HEK293 (cell line): ENCODE data around the gene ZNF70.

ENCODE experiments used
- CTCF ChIA-PET: fragments of 350-600 bp; formaldehyde crosslinking; extraction: SDS; loops from one replicate; lab custom pipeline; 2021; ENCODE audit warnings: antibody characterized with exemption; lab: Yijun Ruan, JAX
- POLR2A ChIA-PET: fragments of 300-600 bp; formaldehyde crosslinking; extraction: SDS; loops from one replicate; lab custom pipeline; 2020; ENCODE audit warnings: antibody characterized with exemption, inconsistent platforms; lab: Yijun Ruan, JAX
- H3K27ac ChIP-seq: fragments of 200-500 bp; sonication (Bioruptor generic); 2 replicates; pipeline ENCODE4 v1.5.1; 2014; ENCODE audit warnings: low read depth, low read length, control low read depth, inconsistent platforms; ENCODE audit errors: extremely low read depth
- H3K36me3 ChIP-seq, 2 experiments: fragments of 200-500 bp in 1 of 2; sonication (Bioruptor generic) in 1 of 2; 1 replicate in 1 of 2; 2 replicates in 1 of 2; pipeline ENCODE4 v1.5.1; 2014 to 2017; ENCODE audit warnings: inconsistent platforms in 2 of 2, low read length in 2 of 2; ENCODE audit not compliant: control insufficient read depth in 2 of 2, insufficient read depth in 1 of 2
- H3K4me1 ChIP-seq: fragments of 200-500 bp; sonication (Bioruptor generic); 2 replicates; pipeline ENCODE4 v1.5.1; 2014; ENCODE audit warnings: mild to moderate bottlenecking, low read length, inconsistent platforms; ENCODE audit not compliant: control insufficient read depth, insufficient read depth
- H3K4me3 ChIP-seq: 2 replicates; pipeline ENCODE4 v1.5.1; 2011; ENCODE audit warnings: low read depth, mild to moderate bottlenecking, control low read depth, low read length, moderate library complexity
- H3K9me3 ChIP-seq: fragments of 200-500 bp; sonication (Bioruptor generic); 2 replicates; pipeline ENCODE4 v1.5.1; 2014; ENCODE audit warnings: low read depth, low read length, inconsistent platforms; ENCODE audit not compliant: control insufficient read depth, insufficient read depth
- GLI4 ChIP-seq: fragments of 450-650 bp; formaldehyde crosslinking; IDR thresholded peaks from 2 replicates; pipeline ENCODE4 v1.5.1; 2016; ENCODE audit warnings: missing biosample characterization, missing genetic modification characterization
- PRDM6 ChIP-seq: fragments of 450-650 bp; formaldehyde crosslinking; IDR thresholded peaks from 2 replicates; pipeline ENCODE4 v1.5.1; 2017; ENCODE audit warnings: missing biosample characterization, missing genetic modification characterization
- TSHZ1 ChIP-seq: fragments of 450-650 bp; formaldehyde crosslinking; IDR thresholded peaks from 2 replicates; pipeline ENCODE4 v1.5.1; 2016; ENCODE audit warnings: missing biosample characterization, missing genetic modification characterization, borderline replicate concordance
- ZEB2 ChIP-seq: fragments of 450-650 bp; formaldehyde crosslinking; IDR thresholded peaks from 2 replicates; pipeline ENCODE4 v1.5.1; 2016; ENCODE audit warnings: missing biosample characterization, missing genetic modification characterization
- ZFP3 ChIP-seq: fragments of 450-650 bp; formaldehyde crosslinking; IDR thresholded peaks from 2 replicates; pipeline ENCODE4 v1.5.1; 2016; ENCODE audit warnings: low read depth, missing biosample characterization, missing genetic modification characterization
- ZFP37 ChIP-seq: fragments of 450-650 bp; formaldehyde crosslinking; IDR thresholded peaks from 2 replicates; pipeline ENCODE4 v1.5.1; 2016; ENCODE audit warnings: missing biosample characterization, missing genetic modification characterization
- ZNF335 ChIP-seq: fragments of 450-650 bp; formaldehyde crosslinking; conservative IDR thresholded peaks from 2 replicates; pipeline ENCODE4 v1.5.1; 2016; ENCODE audit warnings: missing biosample characterization, missing genetic modification characterization
- ZNF350 ChIP-seq: fragments of 450-650 bp; formaldehyde crosslinking; IDR thresholded peaks from 2 replicates; pipeline ENCODE4 v1.5.0; 2017; ENCODE audit warnings: missing biosample characterization, mild to moderate bottlenecking, missing genetic modification characterization
- ZNF354C ChIP-seq: fragments of 450-650 bp; formaldehyde crosslinking; IDR thresholded peaks from 2 replicates; pipeline ENCODE4 v1.5.1; 2016; ENCODE audit warnings: missing biosample characterization, missing genetic modification characterization, low read depth, borderline replicate concordance
- ZNF488 ChIP-seq: fragments of 450-650 bp; formaldehyde crosslinking; IDR thresholded peaks from 2 replicates; pipeline ENCODE4 v1.5.1; 2016; ENCODE audit warnings: missing biosample characterization, missing genetic modification characterization
- ZNF530 ChIP-seq: fragments of 450-650 bp; formaldehyde crosslinking; IDR thresholded peaks from 2 replicates; pipeline ENCODE4 v1.5.1; 2016; ENCODE audit warnings: low read depth, missing biosample characterization, missing genetic modification characterization
- ZNF558 ChIP-seq: fragments of 450-650 bp; formaldehyde crosslinking; IDR thresholded peaks from 2 replicates; pipeline ENCODE4 v1.5.1; 2016; ENCODE audit warnings: missing biosample characterization, missing genetic modification characterization
- ZNF670 ChIP-seq: fragments of 450-650 bp; formaldehyde crosslinking; IDR thresholded peaks from 2 replicates; pipeline ENCODE4 v1.5.1; 2016; ENCODE audit warnings: missing biosample characterization, missing genetic modification characterization, low read depth
- ZSCAN23 ChIP-seq: fragments of 450-650 bp; formaldehyde crosslinking; IDR thresholded peaks from 2 replicates; pipeline ENCODE4 v1.5.1; 2016; ENCODE audit warnings: missing biosample characterization, missing genetic modification characterization
- TF ChIP-seq, protein P1 (sequence below): fragments of 450-650 bp; formaldehyde crosslinking; IDR thresholded peaks from 2 replicates; pipeline ENCODE4 v1.5.1; 2016; ENCODE audit warnings: missing biosample characterization, missing genetic modification characterization

The ZNF70 gene

DNA sequence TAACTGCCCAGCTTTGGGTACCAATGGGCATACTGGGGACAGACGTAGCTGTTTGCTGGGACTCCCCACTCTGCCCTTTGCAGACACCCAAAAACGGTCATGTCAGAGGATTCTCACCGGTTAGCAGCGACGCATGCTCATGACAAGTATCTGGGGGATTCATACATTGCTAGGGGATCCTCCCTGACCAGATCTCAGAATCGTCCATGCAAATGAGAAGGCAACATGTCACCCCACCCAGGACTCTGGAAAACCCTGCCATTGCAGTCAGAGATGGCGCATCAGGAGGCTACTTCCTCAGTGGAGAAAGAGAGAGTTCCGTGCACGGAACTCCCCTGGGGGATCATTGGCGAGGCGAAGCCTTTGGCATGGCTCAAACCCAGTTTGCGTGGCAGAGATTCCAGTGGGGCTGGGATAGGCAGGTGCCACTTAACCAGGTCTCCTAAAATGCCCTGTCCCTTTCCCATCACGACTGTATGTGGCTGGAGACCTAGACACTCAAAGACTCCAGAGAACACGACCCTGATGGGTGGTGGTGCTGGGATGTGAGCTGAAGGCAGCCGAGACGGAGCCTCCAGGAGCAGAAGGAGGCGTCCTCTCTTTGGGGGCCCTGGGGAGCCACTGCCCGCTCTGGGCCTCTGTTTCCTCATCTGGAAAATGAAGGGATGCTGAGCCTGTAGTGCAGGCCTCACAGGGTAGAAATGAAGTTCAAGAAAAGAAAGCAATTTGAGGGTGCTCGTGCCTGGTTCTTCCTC lies 55.2 kb downstream of the ZNF70 start:
- TF ChIP-seq ZNF558 (tag by site-specific recombination): no peak
- no peak for TF ChIP-seq PRDM6
- TF ChIP-seq TSHZ1: no peak
- TF ChIP-seq GLI4 (tag by site-specific recombination): no peak
- no peak for TF ChIP-seq ZNF335 (tag by site-specific recombination)
- TF ChIP-seq ZNF530 (tag by site-specific recombination): no peak
- Histone ChIP-seq H3K4me1 (no peaks in the 10 kb centered on the region), H3K27ac (no peak overlapping the region), H3K4me3 (no peak overlapping the region), H3K36me3 (peaks cover 13 to 97% of the 10 kb centered on the region in 2 experiments; a peak in 2 of 3 replicates), H3K9me3 (no peaks in the 10 kb centered on the region)
- POLR2A ChIA-PET: interaction anchor here (1.6 kb wide), 1 partner anchor 162 kb away, joined by 3 read pairs; the partner anchor contains the start of gene SLC2A11
- CTCF ChIA-PET: interaction anchor here (0.7 to 1.0 kb wide), 2 partner anchors 11 to 103 kb away, joined by 3 read pairs; no protein-coding TSS in a partner anchor

DNA sequence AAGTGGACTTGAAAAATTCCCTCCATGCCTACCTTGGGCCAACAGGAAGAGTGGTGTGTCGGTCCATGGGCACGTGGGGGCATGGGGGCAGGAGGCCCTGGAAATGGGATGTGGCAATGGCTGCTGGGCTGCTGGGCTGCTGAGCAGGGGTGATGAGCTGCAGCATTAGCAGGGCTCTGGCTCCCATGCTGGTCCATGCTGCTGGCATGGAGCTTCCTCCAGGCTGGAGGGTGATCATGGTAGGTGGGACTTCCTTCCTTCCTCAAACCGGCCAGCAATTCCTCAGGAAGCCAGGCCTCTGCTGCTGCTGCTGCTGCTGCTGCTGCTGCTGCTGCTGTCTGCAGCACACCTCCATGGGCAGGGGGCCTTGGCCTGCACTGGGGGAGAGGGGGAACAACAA lies 55.8 kb downstream of the ZNF70 start:
- H3K4me3 ChIP-seq: no peak overlapping the region

More for the DNA sequence above, 55.8 kb downstream of the ZNF70 start:
- TF ChIP-seq ZFP3 (tag by site-specific recombination) (no peak), ZNF670 (tag by site-specific recombination) (no peak), ZSCAN23 (no peak), ZNF354C (tag by site-specific recombination) (no peak), ZNF350 (tag by site-specific recombination) (no peak), ZFP37 (tag by site-specific recombination) (no peak), ZEB2 (tag by site-specific recombination) (no peak), ZNF488 (tag by site-specific recombination) (no peak)
- TF ChIP-seq, protein P1, sequence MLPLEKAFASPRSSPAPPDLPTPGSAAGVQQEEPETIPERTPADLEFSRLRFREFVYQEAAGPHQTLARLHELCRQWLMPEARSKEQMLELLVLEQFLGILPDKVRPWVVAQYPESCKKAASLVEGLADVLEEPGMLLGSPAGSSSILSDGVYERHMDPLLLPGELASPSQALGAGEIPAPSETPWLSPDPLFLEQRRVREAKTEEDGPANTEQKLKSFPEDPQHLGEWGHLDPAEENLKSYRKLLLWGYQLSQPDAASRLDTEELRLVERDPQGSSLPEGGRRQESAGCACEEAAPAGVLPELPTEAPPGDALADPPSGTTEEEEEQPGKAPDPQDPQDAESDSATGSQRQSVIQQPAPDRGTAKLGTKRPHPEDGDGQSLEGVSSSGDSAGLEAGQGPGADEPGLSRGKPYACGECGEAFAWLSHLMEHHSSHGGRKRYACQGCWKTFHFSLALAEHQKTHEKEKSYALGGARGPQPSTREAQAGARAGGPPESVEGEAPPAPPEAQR (tag by site-specific recombination): no peak
- CTCF ChIA-PET: interaction anchor here (0.7 to 1.0 kb wide), 3 partner anchors 12 to 461 kb away, joined by 3 read pairs; no protein-coding TSS in a partner anchor
- Histone ChIP-seq H3K36me3 (peaks cover 9 to 97% of the 10 kb centered on the region in 2 experiments; a peak in 2 of 3 replicates), H3K9me3 (no peaks in the 10 kb centered on the region), H3K4me1 (no peaks in the 10 kb centered on the region), H3K27ac (no peak overlapping the region)
- POLR2A ChIA-PET: interaction anchor here (1.2 kb wide), 1 partner anchor 24 kb away, joined by 3 read pairs; no protein-coding TSS in a partner anchor
